Ureter (tissue), 1 donor: ENCODE data around the gene EMILIN1. TPM values are rescaled to one million over a fixed set of nuclear protein-coding genes. Genes with fewer than 3 reads are reported as not detected.

Source experiments
- DNase-seq: peaks from one replicate; pipeline ENCODE4 v3.0.0-alpha.2; 2020; ENCODE audit warnings: low spot score
- total RNA-seq: library from RNA; stranded (reverse); gene quantifications from one replicate; pipeline ENCODE4 v1.2.4, GENCODE V29; 2023
- donor health status: DM: yes; HTN: yes; CAD: no.

Gene EMILIN1
- total RNA-seq, 1 donor from 2014 or later: 65.8 TPM

DNA sequence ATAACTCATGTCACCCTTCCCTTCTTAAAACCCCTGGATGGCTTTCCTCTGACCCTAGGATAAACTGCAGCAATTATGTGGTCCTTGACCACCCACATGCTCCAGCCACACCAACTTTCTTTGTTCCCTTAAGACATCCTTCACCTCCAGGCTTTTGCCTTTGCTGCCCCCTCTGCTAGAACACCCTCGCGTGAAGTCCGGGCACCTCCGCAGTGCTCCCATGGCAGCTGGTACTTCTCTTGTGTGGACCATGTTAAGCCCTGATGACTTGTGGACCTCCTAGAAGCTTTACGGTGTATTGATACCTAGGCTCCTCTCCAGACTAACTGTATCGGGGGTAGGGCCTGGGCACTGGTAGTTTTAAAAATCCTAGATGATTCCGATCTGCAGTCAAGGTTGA lies 44.4 kb downstream of the EMILIN1 start:
- DNase-seq: no peak

DNA sequence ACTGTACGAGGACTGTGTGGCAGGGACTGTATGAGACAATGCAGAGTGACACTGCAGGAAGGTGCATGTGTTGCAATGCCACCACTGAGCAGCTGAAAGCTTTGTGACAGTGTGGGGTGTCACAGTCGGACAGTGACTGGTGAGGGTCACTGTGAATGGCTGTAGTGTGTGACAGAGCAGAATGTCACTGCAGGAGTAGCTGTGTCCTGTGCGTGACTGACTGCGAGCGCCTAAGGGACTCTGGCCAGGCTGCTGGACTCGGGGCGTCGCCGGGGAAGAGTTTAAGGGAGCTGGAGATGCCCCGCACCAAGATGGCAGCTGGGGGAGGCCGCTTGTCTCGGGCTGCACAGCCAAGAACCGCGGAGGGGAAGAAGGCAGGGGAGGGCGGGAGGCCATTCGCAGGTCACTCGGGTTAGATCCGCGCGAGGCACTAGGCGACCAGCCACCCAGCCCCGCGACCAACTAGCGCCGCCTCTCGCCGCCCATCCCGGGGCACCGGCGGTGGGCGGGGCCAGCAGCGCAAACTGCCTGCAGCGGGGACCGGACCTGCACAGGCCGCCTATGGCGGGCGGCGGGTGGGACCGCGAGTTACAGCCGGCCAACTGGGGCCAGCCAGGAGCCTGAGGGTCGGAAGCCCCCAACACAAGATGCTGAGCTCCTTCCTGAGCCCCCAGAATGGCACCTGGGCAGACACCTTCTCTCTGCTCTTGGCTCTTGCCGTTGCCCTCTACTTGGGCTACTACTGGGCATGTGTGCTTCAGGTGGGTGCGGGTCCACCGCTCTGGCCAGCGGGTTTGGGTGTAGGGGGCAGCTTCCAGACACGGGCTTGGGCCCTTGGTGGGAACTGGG lies 45.1 kb downstream of the EMILIN1 start, which contains the start of gene ABHD1:
Gene ABHD1 (plus strand): TSS at position 514 of the 849 bp plus-strand sequence. CDS start 134 bp downstream, at position 648.
- peak; percentile 62 for DNase-seq

DNA sequence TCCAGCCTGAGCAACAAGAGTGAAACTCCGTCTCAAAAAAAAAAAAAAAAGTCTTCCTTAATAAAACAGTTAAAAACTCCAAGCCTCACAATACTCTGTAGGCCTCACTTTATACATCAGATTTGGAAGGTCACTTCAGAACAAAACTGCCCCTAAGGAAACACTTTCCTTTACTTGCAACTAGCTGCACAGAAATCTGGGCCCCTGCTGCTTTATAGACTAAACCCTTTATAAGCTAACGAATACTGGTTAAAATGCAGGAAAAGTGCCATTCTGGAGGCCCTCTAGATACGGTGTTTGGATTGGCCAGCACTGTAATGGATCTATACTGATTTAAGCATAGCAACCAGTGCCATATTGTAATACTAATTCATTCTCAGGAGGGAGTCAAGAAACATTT lies 46.7 kb downstream of the EMILIN1 start:
- no peak for DNase-seq

DNA sequence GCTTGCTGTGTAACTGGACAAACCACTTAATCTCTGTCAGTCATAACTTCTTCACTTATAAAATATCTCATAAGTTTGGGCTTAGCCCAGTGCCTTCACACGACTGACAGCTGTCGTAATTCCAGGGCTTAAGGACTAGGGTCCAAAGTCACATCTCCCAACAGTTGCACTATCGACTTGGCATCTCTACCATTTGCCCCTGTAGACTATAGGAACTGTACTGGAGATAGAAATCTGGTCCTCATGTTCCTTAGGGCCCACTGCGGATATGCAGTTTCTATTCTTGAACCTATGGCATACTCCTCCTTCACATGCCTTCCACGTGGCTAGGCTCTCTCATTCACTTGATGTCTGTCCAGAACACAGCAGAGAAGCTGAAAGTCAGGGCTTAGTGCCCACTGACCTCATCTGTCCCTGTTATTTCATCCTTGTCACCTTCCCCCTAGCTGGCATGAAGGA lies 47.9 kb downstream of the EMILIN1 start:
- DNase-seq: no peak

DNA sequence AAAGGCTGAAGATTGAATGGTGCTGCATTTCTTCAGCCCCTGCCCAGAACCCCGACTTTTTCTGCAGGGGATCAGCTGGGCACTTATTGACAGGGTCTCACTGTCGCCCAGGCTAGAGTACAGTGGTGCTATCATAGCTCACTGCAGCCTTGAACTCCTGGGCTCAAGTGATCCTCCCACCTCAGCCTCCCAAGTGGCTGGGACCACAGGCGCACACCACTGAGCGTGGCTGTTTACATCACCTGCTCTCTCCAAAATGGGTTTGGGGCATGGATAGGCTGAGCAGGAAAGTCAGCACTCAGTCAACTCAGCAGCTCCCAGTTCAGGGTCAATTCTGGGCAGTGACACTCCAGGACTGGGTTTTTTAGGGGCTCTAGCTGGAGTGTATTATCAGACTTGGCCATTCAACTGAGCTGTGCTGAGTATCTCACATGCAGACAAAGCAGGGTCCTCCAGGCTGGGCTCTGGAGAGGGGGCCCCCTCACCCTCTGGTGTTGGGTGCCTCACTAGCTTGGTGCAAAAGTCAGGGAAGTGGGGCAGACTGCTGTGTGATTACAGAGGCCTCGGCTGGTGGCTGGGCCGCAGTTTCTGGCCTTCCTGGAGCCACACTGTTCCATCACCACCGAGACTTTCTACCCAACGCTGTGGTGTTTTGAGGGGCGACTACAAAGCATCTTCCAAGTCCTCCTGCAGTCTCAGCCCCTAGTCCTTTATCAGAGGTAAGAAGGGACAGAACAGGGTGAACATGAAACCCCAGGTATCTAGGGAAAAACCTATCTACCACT lies 49.7 kb downstream of the EMILIN1 start:
- no peak for DNase-seq

DNA sequence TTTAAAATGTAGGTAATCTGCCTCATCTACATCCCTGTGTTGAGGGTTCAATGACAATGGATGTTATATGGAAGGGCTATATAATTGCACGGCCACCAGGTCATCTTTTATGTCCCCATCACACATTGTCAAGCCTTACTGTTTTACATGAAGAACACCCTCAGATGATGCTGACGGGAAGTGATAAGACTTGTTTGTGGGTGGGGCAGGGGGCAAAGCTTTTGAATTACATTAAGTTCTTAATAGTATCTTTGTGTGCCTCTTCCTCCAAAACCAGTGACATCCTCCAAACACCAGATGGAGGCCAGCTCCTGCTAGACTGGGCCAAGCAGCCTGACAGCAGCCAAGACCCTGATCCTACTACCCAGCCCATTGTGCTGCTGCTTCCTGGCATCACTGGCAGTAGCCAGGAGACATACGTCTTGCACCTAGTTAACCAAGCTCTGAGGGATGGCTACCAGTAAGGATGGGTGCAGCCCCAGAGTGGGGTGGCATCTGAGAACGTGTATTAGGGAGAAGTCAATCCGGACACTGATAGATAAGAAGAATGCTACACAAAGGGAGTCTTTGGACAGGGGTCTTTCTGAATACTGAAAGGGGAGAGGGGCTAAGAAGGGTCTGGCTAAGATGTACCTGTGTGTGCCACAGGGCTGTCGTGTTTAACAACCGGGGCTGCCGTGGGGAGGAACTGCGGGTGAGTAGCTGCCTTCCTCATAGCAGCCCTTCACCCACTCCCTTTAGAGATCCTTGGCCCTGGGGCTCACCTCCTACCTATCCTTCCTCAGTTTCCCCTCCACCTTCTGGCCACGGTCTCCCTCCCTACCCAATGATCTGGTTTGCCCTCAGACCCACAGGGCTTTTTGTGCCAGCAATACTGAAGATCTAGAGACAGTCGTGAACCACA lies 50.5 kb downstream of the EMILIN1 start:
- no peak for DNase-seq

DNA sequence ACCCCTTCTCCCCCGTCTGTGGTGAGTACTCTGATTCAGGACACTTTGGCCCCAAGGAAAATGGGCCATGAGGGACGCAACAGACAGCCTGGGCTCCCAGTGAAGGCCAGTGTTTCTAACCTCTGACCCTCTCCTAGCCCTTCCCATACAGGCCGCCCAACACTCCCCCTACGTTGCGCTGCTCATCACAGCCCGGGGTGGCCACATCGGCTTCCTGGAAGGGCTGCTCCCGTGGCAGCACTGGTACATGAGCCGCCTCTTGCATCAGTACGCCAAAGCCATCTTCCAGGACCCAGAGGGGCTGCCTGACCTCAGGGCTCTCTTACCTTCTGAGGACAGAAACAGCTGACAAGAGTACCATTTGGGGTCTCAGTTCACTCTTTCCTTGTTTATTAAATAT lies 52.0 kb downstream of the EMILIN1 start:
- DNase-seq: no peak

DNA sequence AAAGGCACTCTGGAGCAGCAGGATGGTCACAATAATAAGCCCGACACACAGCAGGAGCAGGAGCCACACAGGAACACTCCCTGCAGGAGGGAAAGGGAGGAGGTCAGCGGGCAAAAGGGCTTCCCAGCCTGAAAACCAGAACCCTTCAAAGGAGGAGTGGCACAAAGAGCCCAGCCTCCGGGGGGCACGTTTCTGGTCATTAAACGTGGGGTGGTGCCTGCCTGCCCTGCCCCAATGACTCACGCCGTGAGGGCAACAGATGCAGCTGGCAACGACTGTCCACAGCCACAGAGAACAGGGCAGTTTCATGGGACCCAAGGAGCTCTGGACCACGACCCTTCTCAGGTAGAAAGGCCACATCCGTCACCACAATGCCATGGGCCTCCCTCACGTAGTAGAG lies 53.0 kb downstream of the EMILIN1 start:
- no peak for DNase-seq

DNA sequence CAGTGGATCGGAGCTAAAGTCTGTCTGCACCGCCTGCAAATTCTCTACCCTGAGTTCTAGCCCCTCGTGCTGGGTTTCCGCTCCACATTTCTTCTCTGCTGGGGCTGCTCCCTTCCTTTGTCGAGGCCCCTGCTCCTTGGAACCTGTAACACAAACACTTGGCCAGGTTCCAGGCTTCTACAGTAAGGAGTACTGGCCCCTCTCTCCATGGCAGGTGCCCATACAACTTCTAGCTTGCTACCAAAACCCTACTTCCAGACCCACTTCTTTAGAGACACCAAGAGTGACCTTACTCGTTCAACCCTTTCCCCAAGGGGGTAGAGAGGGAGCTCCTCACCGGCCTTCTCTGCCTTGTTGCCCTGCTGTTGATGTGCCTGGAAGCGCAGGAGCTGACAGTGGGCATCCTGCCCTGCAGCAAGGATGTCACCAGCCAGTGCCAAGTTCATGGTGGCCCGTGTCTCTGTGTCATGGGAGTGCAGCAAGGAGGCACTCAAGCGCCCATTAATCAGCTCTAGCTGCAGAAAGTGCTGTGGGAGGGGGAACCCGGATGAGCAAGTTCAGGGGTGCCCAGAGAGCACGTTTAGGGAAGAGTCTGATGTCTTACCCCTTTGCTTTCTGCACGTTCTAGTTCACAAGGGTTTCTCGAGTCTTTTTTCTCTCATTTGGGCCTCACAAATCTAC lies 54.9 kb downstream of the EMILIN1 start:
- no peak for DNase-seq

DNA sequence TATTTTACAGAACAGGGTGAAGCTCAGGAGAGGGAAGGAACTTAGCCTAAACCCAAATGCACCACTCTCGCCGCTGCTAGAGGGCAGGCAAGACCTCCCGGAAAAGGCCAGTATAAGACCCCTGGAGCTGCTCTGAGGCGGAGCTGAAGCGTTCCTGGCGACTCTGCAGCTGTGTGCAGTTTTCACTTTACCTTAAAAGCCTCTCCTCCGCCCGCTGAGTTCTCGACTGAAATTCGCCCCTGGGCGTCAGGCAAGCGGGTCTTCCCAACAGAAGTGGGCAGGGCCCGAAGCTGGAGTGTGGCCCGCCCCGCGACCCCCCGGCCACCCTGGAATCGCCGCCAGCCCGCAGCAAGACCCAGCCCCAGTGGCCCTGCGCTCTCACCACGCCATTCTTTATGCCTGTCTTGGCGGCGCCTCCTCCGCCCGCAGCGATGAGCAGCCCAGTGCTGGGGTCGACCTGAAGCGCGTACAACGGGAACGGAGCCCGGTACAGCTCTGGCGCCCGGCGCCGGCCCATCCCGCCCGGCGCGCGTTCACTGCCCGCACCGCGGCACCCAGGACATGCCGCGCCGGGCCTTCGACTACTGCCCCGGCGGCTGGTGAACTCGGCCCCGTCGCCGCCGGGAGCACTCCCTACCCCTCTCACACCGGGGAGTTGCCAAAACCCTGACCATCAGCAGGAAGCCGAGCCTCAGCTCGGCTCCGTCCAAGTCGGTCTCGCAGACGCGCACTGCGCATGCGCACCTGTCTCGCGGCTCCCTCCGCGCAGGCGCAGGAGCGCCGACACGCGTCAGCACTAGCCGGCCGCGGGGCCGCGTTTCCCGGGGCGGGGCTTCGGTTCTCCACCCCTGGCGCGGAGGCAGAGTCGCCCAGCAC lies 55.7 kb downstream of the EMILIN1 start, which contains the start of gene PREB:
Gene PREB (minus strand): TSS at position 732 of the 876 bp plus-strand sequence. CDS start 215 bp downstream, at position 517.
- peak; percentile 97 for DNase-seq

DNA sequence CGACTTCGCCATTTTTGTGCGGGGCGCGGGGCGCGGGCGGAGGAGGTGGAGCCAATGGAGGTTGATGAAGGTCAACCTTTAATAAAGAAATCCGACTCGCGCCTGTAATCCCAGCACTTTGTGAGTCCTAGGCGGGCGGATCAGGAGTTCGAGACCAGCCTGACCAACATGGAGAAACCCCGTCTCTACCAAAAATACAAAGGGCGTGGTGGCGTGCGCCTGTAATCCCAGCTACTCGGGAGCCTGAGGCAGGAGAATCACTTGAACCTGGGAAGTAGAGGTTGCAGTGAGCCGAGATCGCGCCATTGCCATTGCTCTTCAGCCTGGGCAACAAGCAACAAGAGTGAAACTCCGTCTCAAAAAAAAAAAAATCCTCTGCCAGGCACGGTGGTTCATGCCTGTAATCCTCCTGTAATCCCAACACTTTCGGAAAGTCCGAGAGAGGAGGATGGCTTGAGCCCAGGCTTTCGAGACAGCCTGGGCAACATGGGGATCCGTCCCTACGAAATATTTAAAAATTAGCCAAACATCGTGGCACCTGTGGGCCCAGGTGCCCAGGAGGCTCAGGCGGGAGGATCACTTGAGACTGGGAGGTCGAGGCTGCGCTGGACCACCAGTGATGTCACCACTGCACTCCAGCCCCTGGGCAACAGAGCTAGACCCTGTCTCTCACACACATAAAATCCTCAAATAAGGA lies 56.5 kb downstream of the EMILIN1 start:
- DNase-seq: no peak

DNA sequence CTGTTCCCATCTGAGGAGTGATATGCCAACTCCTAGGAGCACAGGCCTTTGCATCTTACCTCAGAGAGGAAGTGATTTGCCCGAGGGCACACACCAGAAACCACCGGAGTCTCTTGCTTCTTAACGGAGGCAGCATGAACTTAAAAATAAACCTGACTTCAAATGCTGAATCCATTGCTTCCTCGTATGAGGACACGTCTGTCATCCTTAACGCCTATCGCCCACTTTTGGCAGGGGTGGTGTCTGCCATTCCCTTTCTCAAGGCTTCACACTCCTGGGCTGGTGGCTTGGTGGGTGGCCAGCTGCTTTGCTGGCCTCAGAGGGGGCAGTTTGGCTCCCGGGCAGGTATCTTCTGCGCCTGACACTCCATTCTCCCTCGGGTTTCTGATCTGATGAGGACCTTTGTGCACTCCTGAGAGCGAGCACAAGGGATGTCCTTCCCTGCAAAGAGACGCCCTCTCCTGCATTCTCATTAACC lies 57.1 kb downstream of the EMILIN1 start:
- no peak for DNase-seq

Other genes starting within 250 kb of the EMILIN1 start
- not detected for gene DPYSL5, start 230.5 kb upstream of the EMILIN1 start, total RNA-seq
- 29.4 TPM for gene MAPRE3, start 108.0 kb upstream of the EMILIN1 start, total RNA-seq
- gene TMEM214, start 45.6 kb upstream of the EMILIN1 start, total RNA-seq: 89.6 TPM
- 22.0 TPM for gene AGBL5, start 26.9 kb upstream of the EMILIN1 start, total RNA-seq
- gene OST4, start 7.0 kb upstream of the EMILIN1 start, total RNA-seq: 398 TPM
- 2.6 TPM for gene KHK, start 8.2 kb downstream of the EMILIN1 start, total RNA-seq
- 1.9 TPM for gene CGREF1, start 40.5 kb downstream of the EMILIN1 start, total RNA-seq
- gene ABHD1, start 45.2 kb downstream of the EMILIN1 start, total RNA-seq: 0.78 TPM
- 45.6 TPM for gene PREB, start 56.0 kb downstream of the EMILIN1 start, total RNA-seq
- not detected for gene PRR30, start 60.8 kb downstream of the EMILIN1 start, total RNA-seq
- 0.42 TPM for gene TCF23, start 70.4 kb downstream of the EMILIN1 start, total RNA-seq
- 131 TPM for gene ATRAID, start 133.4 kb downstream of the EMILIN1 start, total RNA-seq
- 42.1 TPM for gene SLC5A6, start 133.7 kb downstream of the EMILIN1 start, total RNA-seq
- 63.6 TPM for gene CAD, start 138.8 kb downstream of the EMILIN1 start, total RNA-seq
- gene SLC30A3, start 184.4 kb downstream of the EMILIN1 start, total RNA-seq: not detected
- not detected for gene DNAJC5G, start 196.8 kb downstream of the EMILIN1 start, total RNA-seq
- 0.18 TPM for gene TRIM54, start 203.8 kb downstream of the EMILIN1 start, total RNA-seq
- 0.68 TPM for gene UCN, start 229.8 kb downstream of the EMILIN1 start, total RNA-seq
- gene MPV17, start 244.5 kb downstream of the EMILIN1 start, total RNA-seq: 77.1 TPM